Right lobe of liver (tissue), 6 donors: ENCODE data around the gene DNAJC13. TPM values are rescaled to one million over a fixed set of nuclear protein-coding genes. Genes with fewer than 3 reads are reported as not detected.

Experiments
- ATAC-seq, 4 donors: fragments of 200-7000 bp; cut with Tn5 transposase; one replicate each; pipeline ENCODE4 v1.9.1; 2020; ENCODE audit warnings: mild to moderate bottlenecking in 4 of 4, moderate library complexity in 4 of 4
- DNase-seq, 3 donors: peaks; one replicate each; pipeline ENCODE4 v3.0.0-alpha.2; 2020
- H3K27ac ChIP-seq, 3 donors: fragments of 200-600 bp; one replicate each; pipeline ENCODE4 v1.8.0; 2022
- H3K27me3 ChIP-seq, 2 donors: fragments of 200-600 bp; one replicate each; pipeline ENCODE4 v1.8.0; 2022
- H3K36me3 ChIP-seq, 4 donors: fragments of 200-600 bp; sonication (generic) in 1 of 4; one replicate each; pipeline versions ENCODE4 v1.5.1 to v1.8.0; 2017 to 2022; ENCODE audit warnings: control low read depth in 1 of 4
- H3K4me1 ChIP-seq, 4 donors: fragments of 200-600 bp; sonication (generic) in 1 of 4; one replicate each; pipeline versions ENCODE4 v1.5.1 to v1.8.0; 2017 to 2022; ENCODE audit warnings: control low read depth in 1 of 4
- H3K4me3 ChIP-seq, 3 donors: fragments of 200-600 bp; one replicate each; pipeline ENCODE4 v1.8.0; 2022
- H3K9me3 ChIP-seq, 4 donors: fragments of 200-600 bp; sonication (generic) in 1 of 4; one replicate each; pipeline versions ENCODE4 v1.5.1 to v1.8.0; 2017 to 2022; ENCODE audit warnings: control low read depth in 1 of 4
- CTCF ChIP-seq, 4 donors: fragments of 200-600 bp in 3 of 4; fragments of 450-650 bp in 1 of 4; IDR thresholded peaks; one replicate each; pipeline versions ENCODE4 v1.5.1 to v1.8.0; 2016 to 2022; ENCODE audit warnings: antibody characterized with exemption in 4 of 4, mild to moderate bottlenecking in 2 of 4
- POLR2A ChIP-seq: fragments of 450-650 bp; IDR thresholded peaks from one replicate; pipeline ENCODE4 v1.6.1; 2017; ENCODE audit warnings: antibody characterized with exemption, mild to moderate bottlenecking
- WGBS: methylation state at CpG from one replicate; pipeline ENCODE4 v1.1.6; 2018; ENCODE audit warnings: low coverage, low lambda C conversion rate; ENCODE audit not compliant: insufficient coverage; ENCODE audit errors: missing lambda C conversion rate; 5-methylcytosine and 5-hydroxymethylcytosine counted together
- intact Hi-C, 2 donors: fragments of 100-400 bp; cut with DNase I; formaldehyde crosslinking; loops; one replicate each; pipeline versions ENCODE4 v1.11.2 to v1.14.1; 2022
- total RNA-seq, 6 experiments: library from RNA; depleted of rRNA in 2 of 6; stranded (reverse); fragments of >200 nt in 2 of 6; fragmentation: NEBNext Ultra II Directional in 3 of 6; extraction: Animal tissue kit (Norgen Biotek cat#: 25700) in 3 of 6; gene quantifications; one replicate each; pipeline versions ENCODE4 v1.1.0 to v1.2.4, GENCODE V29; 2016 to 2023
- donor health status: DM: no; HTN: yes; CAD: no.
- donor health status: DM: no; HTN: no; CAD: no.
- donor health status: DM: no; HTN: no; CAD: no.
- donor health status: DM: no; HTN: yes; CAD: no.
- donor health status: DM: no; HTN: yes; CAD: no.

Gene DNAJC13
- total RNA-seq, 6 experiments from 2014 or later = 12.6 to 19.4 (median 18.3) TPM

- TF ChIP-seq POLR2A = no peak
- TF ChIP-seq CTCF (IDR thresholded peaks at IDR 0.05) = no peak
- Histone ChIP-seq H3K4me3 (no peak overlapping the region), H3K27ac (no peak overlapping the region), H3K36me3 (peaks cover 0 to 2% (median 0%) of the 10 kb centered on the region in 4 donors), H3K4me1 (no peaks in the 10 kb centered on the region), H3K27me3 (no peaks in the 10 kb centered on the region), H3K9me3 (no peaks in the 10 kb centered on the region)
- ATAC-seq (no peak), DNase-seq (no peak)
- intact Hi-C loops = no loop called here
- whole genome bisulfite sequencing = 86% methylated on average over 5 of the region's 5 CpGs
Measured at GRCh38 chr3:132443421-132443820, 26.1 kb downstream of the DNAJC13 start.

- Histone ChIP-seq H3K9me3 (no peaks in the 10 kb centered on the region), H3K4me1 (no peaks in the 10 kb centered on the region), H3K4me3 (no peak overlapping the region), H3K27ac (no peak overlapping the region), H3K27me3 (no peaks in the 10 kb centered on the region), H3K36me3 (peaks cover 0 to 1% (median 0%) of the 10 kb centered on the region in 4 donors)
- no peak for TF ChIP-seq CTCF (IDR thresholded peaks at IDR 0.05)
- TF ChIP-seq POLR2A = no peak
- DNase-seq (no peak), ATAC-seq (no peak)
- intact Hi-C loops = no loop called here
Measured at GRCh38 chr3:132444383-132444782, 27.1 kb downstream of the DNAJC13 start.

- DNase-seq = no peak
- H3K9me3 ChIP-seq = no peaks in the 10 kb centered on the region
- no peak for TF ChIP-seq POLR2A
- TF ChIP-seq CTCF (IDR thresholded peaks at IDR 0.05) = no peak
- intact Hi-C loops = no loop called here
- no peaks in the 10 kb centered on the region for H3K27me3 ChIP-seq
- H3K27ac ChIP-seq = no peak overlapping the region
- ATAC-seq = peak in 3 of 4 donors; percentile 35 to 63 (median 56)
- no peaks in the 10 kb centered on the region for H3K4me1 ChIP-seq
- no peak overlapping the region for H3K4me3 ChIP-seq
- H3K36me3 ChIP-seq = peaks cover 0 to 4% (median 0%) of the 10 kb centered on the region in 4 donors
Measured at GRCh38 chr3:132445817-132446216, 28.5 kb downstream of the DNAJC13 start.

GRCh38 chr3:132448216-132448961, 31.1 kb downstream of the DNAJC13 start:
- DNase-seq (no peak), ATAC-seq (peak in 2 of 4 donors; percentile 22 to 25)
- no peak for TF ChIP-seq CTCF (IDR thresholded peaks at IDR 0.05)
- no peak for TF ChIP-seq POLR2A
- H3K4me3 ChIP-seq = no peak overlapping the region
- no peaks in the 10 kb centered on the region for H3K27me3 ChIP-seq
- H3K9me3 ChIP-seq = no peaks in the 10 kb centered on the region
- H3K27ac ChIP-seq = no peak overlapping the region
- WGBS = 60% methylated on average over 5 of the region's 6 CpGs
- intact Hi-C loops = no loop called here
- H3K36me3 ChIP-seq = peaks cover 0 to 5% (median 0%) of the 10 kb centered on the region in 4 donors
- no peaks in the 10 kb centered on the region for H3K4me1 ChIP-seq
